Measurements from ENCODE around the gene ZCCHC7.

DNA sequence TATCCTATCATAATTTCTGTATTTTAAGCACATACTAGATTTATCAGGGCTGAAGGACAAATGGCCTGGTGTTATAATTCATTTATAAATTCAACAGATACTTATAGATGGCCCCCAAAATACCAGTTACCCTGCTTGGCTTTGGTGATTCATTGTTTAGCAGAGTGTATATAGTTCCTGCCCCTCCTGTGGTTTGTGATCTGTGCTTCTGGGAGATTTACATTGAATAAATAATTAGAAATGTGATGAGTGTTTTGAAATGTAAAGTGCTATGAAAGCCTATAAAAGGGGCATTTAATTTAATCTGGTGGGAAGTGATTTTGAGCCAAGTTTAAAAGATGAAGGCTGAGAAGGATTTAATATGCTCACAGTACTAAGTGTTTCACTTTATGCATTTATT is 36.7 kb upstream of the ZCCHC7 start:
- TF ChIP-seq, protein P1, sequence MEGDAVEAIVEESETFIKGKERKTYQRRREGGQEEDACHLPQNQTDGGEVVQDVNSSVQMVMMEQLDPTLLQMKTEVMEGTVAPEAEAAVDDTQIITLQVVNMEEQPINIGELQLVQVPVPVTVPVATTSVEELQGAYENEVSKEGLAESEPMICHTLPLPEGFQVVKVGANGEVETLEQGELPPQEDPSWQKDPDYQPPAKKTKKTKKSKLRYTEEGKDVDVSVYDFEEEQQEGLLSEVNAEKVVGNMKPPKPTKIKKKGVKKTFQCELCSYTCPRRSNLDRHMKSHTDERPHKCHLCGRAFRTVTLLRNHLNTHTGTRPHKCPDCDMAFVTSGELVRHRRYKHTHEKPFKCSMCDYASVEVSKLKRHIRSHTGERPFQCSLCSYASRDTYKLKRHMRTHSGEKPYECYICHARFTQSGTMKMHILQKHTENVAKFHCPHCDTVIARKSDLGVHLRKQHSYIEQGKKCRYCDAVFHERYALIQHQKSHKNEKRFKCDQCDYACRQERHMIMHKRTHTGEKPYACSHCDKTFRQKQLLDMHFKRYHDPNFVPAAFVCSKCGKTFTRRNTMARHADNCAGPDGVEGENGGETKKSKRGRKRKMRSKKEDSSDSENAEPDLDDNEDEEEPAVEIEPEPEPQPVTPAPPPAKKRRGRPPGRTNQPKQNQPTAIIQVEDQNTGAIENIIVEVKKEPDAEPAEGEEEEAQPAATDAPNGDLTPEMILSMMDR (IDR thresholded peaks at IDR 0.05; ENCODE audit: low read depth, low read length), result no peak
- TF ChIP-seq EZH2phosphoT487 (IDR thresholded peaks at IDR 0.05; ENCODE audit: low read depth), result no peak

All from OCI-LY3 (cell line).